HepG2 (cell line): Measurements from ENCODE around the gene PARP14. TPM values are rescaled to one million over a fixed set of nuclear protein-coding genes. Genes with fewer than 3 reads are reported as not detected.

Source experiments
- ATAC-seq: fragments of 200-7000 bp; cut with Tn5 transposase; 3 replicates; pipeline ENCODE4 v1.9.1; 2020; ENCODE audit warnings: mild to moderate bottlenecking, moderate library complexity
- BruUV-seq: library from RNA; stranded (reverse); fragments of 400-500 nt; replicated peaks from 2 replicates; lab custom pipeline; 2021; lab: Mats Ljungman, UMichigan
- CTCF ChIA-PET: fragments of 300-600 bp; formaldehyde crosslinking; extraction: SDS; loops from one replicate; lab custom pipeline; 2021; ENCODE audit warnings: low total read pairs, inconsistent platforms, low intra/inter-chr PET ratio; lab: Yijun Ruan, JAX
- POLR2A ChIA-PET: fragments of 350-600 bp; sonication (Branson Sonifier 250); formaldehyde crosslinking; loops from one replicate; lab custom pipeline; 2020; ENCODE audit warnings: antibody characterized with exemption, inconsistent platforms; lab: Yijun Ruan, JAX
- DNase-seq: peaks from one replicate; pipeline ENCODE4 v3.0.0-alpha.2; 2015; ENCODE audit warnings: low spot score
- FAIRE-seq: peaks from 3 replicates; lab custom pipeline; 2011; peaks lifted over from hg19 to GRCh38; lab: Jason Lieb, UNC
- H2AFZ ChIP-seq: one replicate; pipeline ENCODE4 v1.6.1; 2011; ENCODE audit warnings: low read length, inconsistent platforms
- H3K27ac ChIP-seq: fragments of 300-600 bp; 3 replicates; pipeline ENCODE4 v1.8.0; 2011; ENCODE audit warnings: mixed run types, mild to moderate bottlenecking, mixed read lengths, low read length, inconsistent platforms; ENCODE audit not compliant: insufficient read depth; ENCODE audit errors: extremely low read length
- H3K27me3 ChIP-seq, 2 experiments: fragments of 200-600 bp in 1 of 2; 2 replicates in 1 of 2; 3 replicates in 1 of 2; pipeline versions ENCODE4 v1.6.0 to v1.8.0; 2011; ENCODE audit warnings: low read length in 2 of 2, mild to moderate bottlenecking in 2 of 2, moderate library complexity in 2 of 2, inconsistent platforms in 1 of 2; ENCODE audit not compliant: insufficient read depth in 2 of 2, control insufficient read depth in 1 of 2
- H3K36me3 ChIP-seq, 2 experiments: fragments of 200-600 bp in 1 of 2; replicated peaks in 1 of 2; 2 replicates in 1 of 2; 3 replicates in 1 of 2; pipeline versions ENCODE4 v1.5.1 to v1.8.0; 2011; ENCODE audit warnings: low read length in 2 of 2, inconsistent platforms in 1 of 2; ENCODE audit not compliant: insufficient read depth in 2 of 2, control insufficient read depth in 1 of 2
- H3K4me1 ChIP-seq: 2 replicates; pipeline ENCODE4 v1.5.1; 2012; ENCODE audit warnings: low read length, inconsistent platforms; ENCODE audit not compliant: insufficient read depth
- H3K4me2 ChIP-seq: 2 replicates; pipeline ENCODE4 v1.6.0; 2011; ENCODE audit warnings: low read depth, low read length, inconsistent platforms
- H3K4me3 ChIP-seq, 3 experiments: fragments of 200-600 bp in 1 of 3; sonication (generic), shearing (Covaris generic) in 1 of 3; replicated peaks in 1 of 3; 2 replicates each; pipeline ENCODE4 v1.5.1; 2011 to 2016; ENCODE audit warnings: low read length in 3 of 3, inconsistent platforms in 2 of 3, low read depth in 2 of 3, mild to moderate bottlenecking in 2 of 3, control low read depth in 1 of 3, mixed read lengths in 1 of 3; ENCODE audit not compliant: insufficient read depth in 1 of 3
- H3K79me2 ChIP-seq: one replicate; pipeline ENCODE4 v1.6.1; 2011; ENCODE audit warnings: low read length, inconsistent platforms; ENCODE audit not compliant: insufficient read depth
- H3K9ac ChIP-seq: 2 replicates; pipeline ENCODE4 v1.6.0; 2011; ENCODE audit warnings: mild to moderate bottlenecking, low read depth, low read length, inconsistent platforms; ENCODE audit not compliant: insufficient read depth
- H3K9me3 ChIP-seq: 2 replicates; pipeline ENCODE4 v1.5.1; 2012; ENCODE audit warnings: mild to moderate bottlenecking, low read length
- H4K20me1 ChIP-seq: 2 replicates; pipeline ENCODE4 v1.6.0; 2011; ENCODE audit warnings: inconsistent platforms, mild to moderate bottlenecking, low read length, moderate library complexity; ENCODE audit not compliant: insufficient read depth
- AHR ChIP-seq: IDR thresholded peaks from 2 replicates; pipeline ENCODE4 v1.6.1; 2018; ENCODE audit warnings: missing genetic modification reagents, missing compliant biosample characterization
- ATF7-NPFF ChIP-seq: sonication (generic); formaldehyde crosslinking; IDR thresholded peaks from 2 replicates; pipeline ENCODE4 v1.8.1; 2023; ENCODE audit warnings: mild to moderate bottlenecking, low read depth, missing genetic modification reagents, moderate library complexity
- BORCS8-MEF2B ChIP-seq: sonication (generic); formaldehyde crosslinking; IDR thresholded peaks from 2 replicates; pipeline ENCODE4 v1.8.0; 2022; ENCODE audit warnings: mild to moderate bottlenecking, missing genetic modification reagents
- CEBPG ChIP-seq: IDR thresholded peaks from 2 replicates; pipeline ENCODE4 v1.6.1; 2016
- EZH2 ChIP-seq: conservative IDR thresholded peaks from 2 replicates; pipeline ENCODE4 v1.6.1; 2012; ENCODE audit warnings: mild to moderate bottlenecking, low read depth, low read length, moderate library complexity
- MXD3 ChIP-seq: IDR thresholded peaks from 2 replicates; pipeline ENCODE4 v1.6.1; 2016; ENCODE audit warnings: mild to moderate bottlenecking, missing biosample characterization, missing genetic modification reagents
- MYC ChIP-seq: sonication (generic); formaldehyde crosslinking; IDR thresholded peaks from 2 replicates; pipeline ENCODE4 v1.9.0; 2021; ENCODE audit warnings: missing genetic modification reagents, borderline replicate concordance
- RFXAP ChIP-seq: sonication (generic); formaldehyde crosslinking; IDR thresholded peaks from 2 replicates; pipeline ENCODE4 v1.4.0; 2020; ENCODE audit warnings: missing genetic modification reagents, borderline replicate concordance
- ZNF34 ChIP-seq: sonication (generic); formaldehyde crosslinking; IDR thresholded peaks from 2 replicates; pipeline ENCODE4 v1.4.0; 2020; ENCODE audit warnings: mild to moderate bottlenecking, missing genetic modification reagents, borderline replicate concordance
- ZNF362 ChIP-seq: sonication (generic); formaldehyde crosslinking; IDR thresholded peaks from 2 replicates; pipeline ENCODE4 v1.4.0; 2020; ENCODE audit warnings: missing genetic modification reagents, mild to moderate bottlenecking, borderline replicate concordance
- ZNF546 ChIP-seq: sonication (generic); formaldehyde crosslinking; conservative IDR thresholded peaks from 2 replicates; pipeline ENCODE4 v1.8.1; 2023; ENCODE audit warnings: mild to moderate bottlenecking, missing genetic modification reagents
- WGBS: methylation state at CpG from one replicate; pipeline ENCODE4 v1.1.6; 2017; ENCODE audit warnings: low lambda C conversion rate; 5-methylcytosine and 5-hydroxymethylcytosine counted together
- in situ Hi-C: cut with HindIII; loops from 2 replicates; pipeline ENCODE4 v1.10.0; 2017; ENCODE audit warnings: low pct_unique_long_range_greater_than_20kb; ENCODE audit not compliant: extremely low pct_ligation_motif_present
- intact Hi-C: fragments of 100-400 bp; cut with micrococcal nuclease; formaldehyde crosslinking; loops from one replicate; pipeline ENCODE4 v1.10.0; 2022; ENCODE audit not compliant: unreplicated experiment
- polyA plus RNA-seq, 8 experiments: library from polyadenylated mRNA; depleted of rRNA in 3 of 8; stranded (reverse) in 7 of 8; unstranded in 1 of 8; fragments of >200 nt; fragmentation: Illumina TruSeq in 4 of 8; extraction: Trizol in 4 of 8; gene quantifications; 2 replicates each; pipeline versions ENCODE4 v1.2.1 to v1.2.3, GENCODE V29; 2011 to 2016; ENCODE audit warnings: low read depth in 4 of 8, missing spikeins in 1 of 8, mixed read lengths in 1 of 8; ENCODE audit not compliant: insufficient read depth in 1 of 8
- total RNA-seq, 5 experiments: library from RNA; depleted of rRNA; stranded (reverse); fragments of >200 nt; fragmentation: Illumina TruSeq; extraction: Trizol; gene quantifications; 2 replicates each; pipeline ENCODE4 v1.2.3, GENCODE V29; 2016; ENCODE audit warnings: low read depth in 1 of 5

The PARP14 gene
- total and polyA plus RNA-seq, 2 of the 13 experiments (the other 11 are each of a cell fraction or from before 2014, with no cell fraction given) = 9.0 to 19.1 TPM

GRCh38 chr3:122727766-122728165 is 47.1 kb downstream of the PARP14 start:
- ChIA-PET POLR2A (no interaction called here), CTCF (no interaction called here)
- no peak for ATAC-seq
- no TSS peak for BruUV-seq
- FAIRE-seq = no peak
- Histone ChIP-seq H3K79me2 (no peaks in the 10 kb centered on the region), H4K20me1 (no peaks in the 10 kb centered on the region), H3K4me3 (no peak overlapping the region), H3K27ac (no peak overlapping the region), H3K9ac (no peak overlapping the region), H3K27me3 (no peaks in the 10 kb centered on the region), H3K4me1 (no peaks in the 10 kb centered on the region), H3K36me3 (no peaks in the 10 kb centered on the region), H3K9me3 (no peaks in the 10 kb centered on the region), H3K4me2 (no peak overlapping the region), H2AFZ (no peak overlapping the region)
- WGBS = 93% methylated on average over 9 of the region's 9 CpGs
- TF ChIP-seq ZNF362 = no peak
- no peak for DNase-seq
- intact Hi-C loops (no loop called here), in situ Hi-C loops (no loop called here)

- 92% methylated on average over 3 of the region's 3 CpGs for WGBS
- no peak overlapping the region for H2AFZ ChIP-seq
- intact Hi-C loops (no loop called here), in situ Hi-C loops (no loop called here)
- H3K27me3 ChIP-seq = no peaks in the 10 kb centered on the region
- H3K4me1 ChIP-seq = no peaks in the 10 kb centered on the region
- H3K9me3 ChIP-seq = no peaks in the 10 kb centered on the region
- no TSS peak for BruUV-seq
- ChIA-PET CTCF (no interaction called here), POLR2A (no interaction called here)
- TF ChIP-seq RFXAP = no peak
- no peak for TF ChIP-seq AHR (CRISPR knock-in tag)
- no peak for TF ChIP-seq EZH2
- no peak for TF ChIP-seq ZNF546 (CRISPR knock-in tag)
- TF ChIP-seq MYC = no peak
- TF ChIP-seq ZNF34 = no peak
- no peak for TF ChIP-seq MXD3
- no peak for TF ChIP-seq CEBPG
- no peak for TF ChIP-seq BORCS8-MEF2B (CRISPR knock-in tag)
- no peak for TF ChIP-seq ATF7-NPFF (CRISPR knock-in tag)
- H3K36me3 ChIP-seq = no peaks in the 10 kb centered on the region
- H3K4me2 ChIP-seq = no peak overlapping the region
- H3K27ac ChIP-seq = no peak overlapping the region
- DNase-seq = no peak
- H3K4me3 ChIP-seq = no peak overlapping the region
- FAIRE-seq = no peak
- H3K79me2 ChIP-seq = no peaks in the 10 kb centered on the region
- no peak for ATAC-seq
- H4K20me1 ChIP-seq = no peaks in the 10 kb centered on the region
- no peak overlapping the region for H3K9ac ChIP-seq
These were observed 47.5 kb downstream of the PARP14 start for GRCh38 chr3:122728186-122728585.
